H9 (cell line): ENCODE results near the gene ARFGEF3. TPM values are rescaled to one million over a fixed set of nuclear protein-coding genes. Genes with fewer than 3 reads are reported as not detected.

ENCODE experiments used
- DNase-seq: peaks from one replicate; pipeline ENCODE4 v3.0.0-alpha.2; 2017
- H2AFZ ChIP-seq: one replicate; pipeline ENCODE4 v1.6.1; 2013; ENCODE audit warnings: mild to moderate bottlenecking, low read length, control low read depth, moderate library complexity
- H2AK5ac ChIP-seq: 2 replicates; pipeline ENCODE4 v1.6.1; 2013; ENCODE audit warnings: low read length, control low read depth, mixed read lengths; ENCODE audit not compliant: insufficient read length
- H2BK120ac ChIP-seq: one replicate; pipeline ENCODE4 v1.6.1; 2013; ENCODE audit warnings: low read depth, mild to moderate bottlenecking, low read length, control low read depth, inconsistent platforms; ENCODE audit not compliant: poor library complexity, severe bottlenecking
- H2BK12ac ChIP-seq: 2 replicates; pipeline ENCODE4 v1.6.1; 2013; ENCODE audit warnings: low read length, control low read depth, mixed read lengths, low read depth; ENCODE audit not compliant: insufficient read length
- H2BK15ac ChIP-seq: 2 replicates; pipeline ENCODE4 v1.6.1; 2013; ENCODE audit warnings: low read depth, low read length, control low read depth
- H2BK20ac ChIP-seq: one replicate; pipeline ENCODE4 v1.6.1; 2013; ENCODE audit warnings: low read depth, mild to moderate bottlenecking, low read length, control low read depth, inconsistent platforms; ENCODE audit not compliant: poor library complexity, severe bottlenecking
- H2BK5ac ChIP-seq: 2 replicates; pipeline ENCODE4 v1.6.1; 2013; ENCODE audit warnings: low read length, control low read depth, mixed read lengths; ENCODE audit not compliant: insufficient read length
- H3K14ac ChIP-seq: 2 replicates; pipeline ENCODE4 v1.6.1; 2013; ENCODE audit warnings: low read length, control low read depth; ENCODE audit not compliant: insufficient read depth
- H3K18ac ChIP-seq: 2 replicates; pipeline ENCODE4 v1.6.1; 2013; ENCODE audit warnings: low read depth, mild to moderate bottlenecking, mixed read lengths, low read length, control low read depth; ENCODE audit not compliant: insufficient read length
- H3K23ac ChIP-seq: 2 replicates; pipeline ENCODE4 v1.6.1; 2013; ENCODE audit warnings: low read length, control low read depth, mixed read lengths, low read depth; ENCODE audit not compliant: insufficient read length
- H3K23me2 ChIP-seq: 2 replicates; pipeline ENCODE4 v1.6.1; 2013; ENCODE audit warnings: low read depth, mild to moderate bottlenecking, mixed read lengths, low read length, control low read depth; ENCODE audit not compliant: insufficient read length, poor library complexity, severe bottlenecking
- H3K27ac ChIP-seq: 2 replicates; pipeline ENCODE4 v1.5.1; 2013; ENCODE audit warnings: low read length, control low read depth, mixed read lengths, low read depth; ENCODE audit not compliant: insufficient read length
- H3K27me3 ChIP-seq: 2 replicates; pipeline ENCODE4 v1.6.1; 2013; ENCODE audit warnings: low read length, control low read depth, inconsistent platforms; ENCODE audit not compliant: insufficient read depth
- H3K4ac ChIP-seq: 2 replicates; pipeline ENCODE4 v1.6.1; 2013; ENCODE audit warnings: low read depth, mild to moderate bottlenecking, control low read depth, inconsistent platforms, low read length, moderate library complexity
- H3K4me1 ChIP-seq: 2 replicates; pipeline ENCODE4 v1.6.1; 2013; ENCODE audit warnings: low read length, control low read depth, inconsistent platforms; ENCODE audit not compliant: insufficient read depth
- H3K4me2 ChIP-seq: 2 replicates; pipeline ENCODE4 v1.6.1; 2013; ENCODE audit warnings: low read length, control low read depth, mixed read lengths; ENCODE audit not compliant: insufficient read length, insufficient read depth
- H3K56ac ChIP-seq: 2 replicates; pipeline ENCODE4 v1.6.1; 2013; ENCODE audit warnings: low read depth, mild to moderate bottlenecking, mixed read lengths, low read length, control low read depth; ENCODE audit not compliant: insufficient read length
- H3K79me1 ChIP-seq: 2 replicates; pipeline ENCODE4 v1.6.1; 2013; ENCODE audit warnings: low read depth, mild to moderate bottlenecking, moderate library complexity, low read length, control low read depth, inconsistent platforms; ENCODE audit not compliant: insufficient read depth, poor library complexity, severe bottlenecking
- H3K79me2 ChIP-seq: 2 replicates; pipeline ENCODE4 v1.6.1; 2013; ENCODE audit warnings: low read length, control low read depth, inconsistent platforms; ENCODE audit not compliant: insufficient read depth
- H3K9ac ChIP-seq: 2 replicates; pipeline ENCODE4 v1.6.1; 2013; ENCODE audit warnings: low read length, control low read depth, mixed read lengths; ENCODE audit not compliant: insufficient read length; ENCODE audit errors: extremely low read depth
- H3K9me3 ChIP-seq: one replicate; pipeline ENCODE4 v1.6.1; 2013; ENCODE audit warnings: low read depth, low read length, inconsistent platforms; ENCODE audit not compliant: control insufficient read depth
- H3T11ph ChIP-seq: one replicate; pipeline ENCODE4 v1.6.1; 2013; ENCODE audit warnings: mild to moderate bottlenecking, low read length, control low read depth, inconsistent platforms
- H4K20me1 ChIP-seq: one replicate; pipeline ENCODE4 v1.6.1; 2013; ENCODE audit not compliant: control insufficient read depth, insufficient read length, insufficient read depth
- H4K5ac ChIP-seq: 2 replicates; pipeline ENCODE4 v1.6.1; 2013; ENCODE audit warnings: low read depth, mild to moderate bottlenecking, mixed read lengths, low read length, control low read depth; ENCODE audit not compliant: insufficient read length
- H4K8ac ChIP-seq: replicated peaks from 2 replicates; pipeline ENCODE4 v1.6.1; 2013; ENCODE audit warnings: low read length, control low read depth, mixed read lengths, low read depth; ENCODE audit not compliant: insufficient read length
- H4K91ac ChIP-seq: 2 replicates; pipeline ENCODE4 v1.6.1; 2013; ENCODE audit warnings: low read depth, mild to moderate bottlenecking, moderate library complexity, mixed read lengths, low read length, control low read depth; ENCODE audit not compliant: insufficient read length
- H3K27ac Mint-ChIP-seq, 3 experiments: 2 replicates in 2 of 3; 3 replicates in 1 of 3; pipeline ENCODE4 v1.8.0; 2020 to 2021; ENCODE audit warnings: mixed read lengths in 3 of 3, mild to moderate bottlenecking in 1 of 3, moderate library complexity in 1 of 3
- H3K27me3 Mint-ChIP-seq: 2 replicates; pipeline ENCODE4 v1.8.0; 2021; ENCODE audit warnings: low read depth, mild to moderate bottlenecking, moderate library complexity, mixed read lengths
- H3K36me3 Mint-ChIP-seq, 3 experiments: 2 replicates in 2 of 3; 3 replicates in 1 of 3; pipeline ENCODE4 v1.8.0; 2020 to 2021; ENCODE audit warnings: low read depth in 3 of 3, mixed read lengths in 3 of 3; ENCODE audit not compliant: insufficient read depth in 1 of 3
- H3K4me1 Mint-ChIP-seq, 2 experiments: 2 replicates each; pipeline ENCODE4 v1.8.0; 2020; ENCODE audit warnings: mixed read lengths in 2 of 2
- H3K4me3 Mint-ChIP-seq, 2 experiments: 2 replicates in 1 of 2; 3 replicates in 1 of 2; pipeline ENCODE4 v1.8.0; 2020 to 2021; ENCODE audit warnings: mild to moderate bottlenecking in 2 of 2, mixed read lengths in 2 of 2, moderate library complexity in 1 of 2
- H3K9me3 Mint-ChIP-seq, 2 experiments: 2 replicates in 1 of 2; 3 replicates in 1 of 2; pipeline ENCODE4 v1.8.0; 2020; ENCODE audit warnings: mild to moderate bottlenecking in 2 of 2, mixed read lengths in 2 of 2, moderate library complexity in 1 of 2
- CTCF ChIP-seq: fragments of 200-600 bp; sonication (generic); conservative IDR thresholded peaks from 3 replicates; pipeline ENCODE4 v1.8.0; 2021; ENCODE audit warnings: antibody characterized with exemption, mild to moderate bottlenecking
- WGBS: extraction: QIAGEN DNeasy Blood & Tissue Kit; methylation state at CpG from one replicate; pipeline ENCODE4 v1.1.7; 2013; ENCODE audit warnings: missing lambda C conversion rate, low lambda C conversion rate, mixed read lengths; ENCODE audit not compliant: insufficient read length; ENCODE audit errors: extremely low coverage; 5-methylcytosine and 5-hydroxymethylcytosine counted together
- total RNA-seq: library from RNA; stranded (reverse); gene quantifications from 2 replicates; pipeline ENCODE4 v1.2.1, GENCODE V29; 2021

ARFGEF3 gene
- total RNA-seq, 1 experiment from 2014 or later: 13.7 TPM

GRCh38 chr6:138250513-138251247 is 88.9 kb downstream of the ARFGEF3 start:
- Histone ChIP-seq H3K4ac (no peak overlapping the region), H4K5ac (no peak overlapping the region), H3K18ac (no peak overlapping the region), H3T11ph (no peak overlapping the region), H3K27me3 (no peaks in the 10 kb centered on the region), H3K23me2 (no peaks in the 10 kb centered on the region), H2BK5ac (no peak overlapping the region), H4K91ac (no peak overlapping the region), H2BK120ac (no peak overlapping the region), H3K56ac (no peak overlapping the region), H3K14ac (no peak overlapping the region), H3K27ac (no peak overlapping the region), H2BK15ac (no peak overlapping the region), H3K9me3 (no peaks in the 10 kb centered on the region), H2BK20ac (no peak overlapping the region), H2BK12ac (no peak overlapping the region), H2AK5ac (no peak overlapping the region), H4K8ac (no peak overlapping the region), H3K79me1 (no peaks in the 10 kb centered on the region), H3K9ac (no peak overlapping the region), H3K79me2 (no peaks in the 10 kb centered on the region), H3K4me2 (no peak overlapping the region), H3K23ac (no peak overlapping the region), H4K20me1 (no peaks in the 10 kb centered on the region), H3K4me1 (no peaks in the 10 kb centered on the region), H2AFZ (no peak overlapping the region)
- no peaks in the 10 kb centered on the region for H3K4me1 Mint-ChIP-seq
- DNase-seq: no peak
- peaks cover 0 to 9% (median 2%) of the 10 kb centered on the region in 3 experiments; a peak in 5 of 7 replicates for H3K36me3 Mint-ChIP-seq
- H3K4me3 Mint-ChIP-seq: no peak overlapping the region
- H3K27me3 Mint-ChIP-seq: no peaks in the 10 kb centered on the region
- no CpG with 5 or more reads among the region's 16 CpGs for WGBS
- no peak for TF ChIP-seq CTCF
- H3K27ac Mint-ChIP-seq: peak overlapping the region in 1 of 3 experiments; percentile 49; a peak in 1 of 7 replicates
- H3K9me3 Mint-ChIP-seq: no peaks in the 10 kb centered on the region
